ENCODE results near the gene VPS72. TPM values are rescaled to one million over a fixed set of nuclear protein-coding genes. Genes with fewer than 3 reads are reported as not detected.
A peak's percentile ranks its signal among the peaks of the same experiment; 100 is the strongest.

Gene VPS72
- total and polyA plus RNA-seq, 2 of the 13 experiments (the other 11 are each of a cell fraction or from before 2014, with no cell fraction given) = 33.7 to 34.5 TPM

DNA sequence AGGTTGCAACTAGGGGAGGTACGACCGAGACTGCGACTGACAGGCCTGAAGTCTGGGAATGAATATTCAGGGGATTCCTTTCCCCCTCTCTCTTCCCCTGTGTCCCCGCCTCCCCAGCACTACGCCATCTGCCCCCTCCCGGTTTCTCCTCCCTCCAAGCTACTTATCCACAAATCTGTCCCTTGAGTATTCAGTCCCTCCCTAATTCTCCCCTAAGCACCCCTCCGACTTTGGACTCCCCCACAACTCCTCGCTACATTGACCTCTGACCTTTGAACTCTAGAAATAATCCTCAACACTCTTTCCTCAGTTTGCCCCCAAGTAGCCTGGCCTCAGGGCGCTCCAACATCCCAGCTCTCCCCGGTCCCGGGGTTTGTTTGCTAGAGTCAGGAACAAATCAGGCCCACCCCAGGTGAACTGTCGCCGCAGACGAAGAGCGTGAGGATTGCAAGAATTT lies 24.7 kb downstream of the VPS72 start (continued):
- TF ChIP-seq ATF7 (IDR thresholded peaks at IDR 0.05) = no peak
- TF ChIP-seq ATF7 (CRISPR knock-in tag; IDR thresholded peaks at IDR 0.05) = peak; percentile 52; the same call in 1 of the 2 replicates
- TF ChIP-seq ZNF703 (CRISPR knock-in tag; IDR thresholded peaks at IDR 0.05; ENCODE audit: borderline replicate concordance) = no peak
- no peak for TF ChIP-seq CBX2 (IDR thresholded peaks at IDR 0.05; ENCODE audit: low read depth, low read length)
- TF ChIP-seq CBX2 (CRISPR knock-in tag; IDR thresholded peaks at IDR 0.05; ENCODE audit: low read depth) = no peak
- TF ChIP-seq BRCA1 (CRISPR knock-in tag; IDR thresholded peaks at IDR 0.05) = no peak
- TF ChIP-seq HNRNPL (IDR thresholded peaks at IDR 0.05; ENCODE audit: low read depth, low read length) = no peak
- peak; percentile 48; the same call in 1 of the 2 replicates for TF ChIP-seq ZNF782 (CRISPR knock-in tag; IDR thresholded peaks at IDR 0.05; ENCODE audit: borderline replicate concordance)
- no peak for TF ChIP-seq KLF13 (CRISPR knock-in tag; IDR thresholded peaks at IDR 0.05)
- TF ChIP-seq GATAD1 (CRISPR knock-in tag; IDR thresholded peaks at IDR 0.05) = no peak
- TF ChIP-seq ZNF577 (CRISPR knock-in tag; IDR thresholded peaks at IDR 0.05; ENCODE audit: borderline replicate concordance, low read depth) = 0 out of 2 replicates have a peak, but pooled peaks have one; percentile 56
- TF ChIP-seq ZNF292 (CRISPR knock-in tag; IDR thresholded peaks at IDR 0.05; ENCODE audit: borderline replicate concordance, low read depth) = no peak
- peak in 1 of 2 experiments; percentile 78; a peak in 2 of 4 replicates for TF ChIP-seq NR2F1 (CRISPR knock-in tag; IDR thresholded peaks at IDR 0.05)
- TF ChIP-seq MEIS2 (CRISPR knock-in tag; IDR thresholded peaks at IDR 0.05) = no peak
- TF ChIP-seq ZNF101 (CRISPR knock-in tag; IDR thresholded peaks at IDR 0.05; ENCODE audit: borderline replicate concordance, low read depth) = 0 out of 2 replicates have a peak, but pooled peaks have one; percentile 66
- TF ChIP-seq CEBPB (IDR thresholded peaks at IDR 0.05; ENCODE audit: borderline replicate concordance, low read depth, low read length) = no peak
- no peak for TF ChIP-seq U2AF2 (IDR thresholded peaks at IDR 0.05; ENCODE audit: low read depth, low read length)
- peak; percentile 45; the same call in 1 of the 2 replicates for TF ChIP-seq ZNF280D (CRISPR knock-in tag; IDR thresholded peaks at IDR 0.05)
- 0 out of 2 replicates have a peak, but pooled peaks have one; percentile 4 for TF ChIP-seq ZNF333 (CRISPR knock-in tag; IDR thresholded peaks at IDR 0.05; ENCODE audit: borderline replicate concordance)
- no peak; the same call in 1 of the 2 replicates for TF ChIP-seq CHD4 (IDR thresholded peaks at IDR 0.05; ENCODE audit: borderline replicate concordance, low read length)
- no peak for TF ChIP-seq YEATS2 (CRISPR knock-in tag; IDR thresholded peaks at IDR 0.05; ENCODE audit: borderline replicate concordance)
- no peak for TF ChIP-seq ZNF567 (CRISPR knock-in tag; IDR thresholded peaks at IDR 0.05; ENCODE audit: borderline replicate concordance)
- no peak; the same call in 1 of the 2 replicates for TF ChIP-seq ZNF777 (CRISPR knock-in tag; IDR thresholded peaks at IDR 0.05)
- TF ChIP-seq ZNF841 (CRISPR knock-in tag; IDR thresholded peaks at IDR 0.05; ENCODE audit: borderline replicate concordance) = no peak
- TF ChIP-seq, protein P1, sequence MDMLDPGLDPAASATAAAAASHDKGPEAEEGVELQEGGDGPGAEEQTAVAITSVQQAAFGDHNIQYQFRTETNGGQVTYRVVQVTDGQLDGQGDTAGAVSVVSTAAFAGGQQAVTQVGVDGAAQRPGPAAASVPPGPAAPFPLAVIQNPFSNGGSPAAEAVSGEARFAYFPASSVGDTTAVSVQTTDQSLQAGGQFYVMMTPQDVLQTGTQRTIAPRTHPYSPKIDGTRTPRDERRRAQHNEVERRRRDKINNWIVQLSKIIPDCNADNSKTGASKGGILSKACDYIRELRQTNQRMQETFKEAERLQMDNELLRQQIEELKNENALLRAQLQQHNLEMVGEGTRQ (IDR thresholded peaks at IDR 0.05; ENCODE audit: low read depth, low read length) = no peak
- TF ChIP-seq, protein P1 (CRISPR knock-in tag; IDR thresholded peaks at IDR 0.05; ENCODE audit: borderline replicate concordance) = 0 out of 2 replicates have a peak, but pooled peaks have one; percentile 43
- no peak; the same call in 1 of the 2 replicates for TF ChIP-seq ARNTL (CRISPR knock-in tag; IDR thresholded peaks at IDR 0.05)

Measured in HepG2 (cell line).